ENCODE data around the gene SCN1A. TPM values are rescaled to one million over a fixed set of nuclear protein-coding genes. Genes with fewer than 3 reads are reported as not detected.

The SCN1A gene
- total and polyA plus RNA-seq, 2 experiments from 2014 or later: 1.2 to 1.3 TPM

- no peaks in the 10 kb centered on the region for H3K4me1 ChIP-seq (ENCODE audit: insufficient read depth)
- no peaks in the 10 kb centered on the region for H3K79me2 ChIP-seq (replicated peaks; ENCODE audit: insufficient read depth)
- no peak overlapping the region for H2AFZ ChIP-seq
- no peaks in the 10 kb centered on the region for H3K9me2 ChIP-seq (ENCODE audit: insufficient read depth)
- Mint-ChIP-seq H3K4me1 (no peaks in the 10 kb centered on the region), H3K27ac (no peak overlapping the region), H3K36me3 (ENCODE audit: low read depth) (no peaks in the 10 kb centered on the region), H3K4me3 (no peak overlapping the region), H3K27me3 (ENCODE audit: insufficient read depth, low read depth, poor library complexity) (no peaks in the 10 kb centered on the region), H3K9me3 (no peaks in the 10 kb centered on the region)
- H4K20me1 ChIP-seq (replicated peaks; ENCODE audit: insufficient read depth): no peaks in the 10 kb centered on the region
- DNase-seq (ENCODE audit: low spot score) (peak; percentile 42), ATAC-seq (no peak)
- no peak overlapping the region for H3K27ac ChIP-seq (ENCODE audit: low read depth)
- H3K27me3 ChIP-seq (ENCODE audit: insufficient read depth): no peaks in the 10 kb centered on the region
- no peaks in the 10 kb centered on the region for H3F3A ChIP-seq (replicated peaks; ENCODE audit: low read depth)
- no peak overlapping the region for H3K4me2 ChIP-seq
- no peaks in the 10 kb centered on the region for H3K36me3 ChIP-seq (ENCODE audit: insufficient read depth)
- H3K4me3 ChIP-seq: no peak overlapping the region
- TF ChIP-seq JUNB (IDR thresholded peaks at IDR 0.05; ENCODE audit: unreplicated experiment) (no peak), CTCF (conservative IDR thresholded peaks at IDR 0.05; ENCODE audit: low read depth in 2 of 2) (peak in 1 of 2 experiments; percentile 79; a peak in 3 of 4 replicates)
Measured at GRCh38 chr2:166057370-166058164, 70.3 kb downstream of the SCN1A start.

GRCh38 chr2:166044853-166045483, 82.9 kb downstream of the SCN1A start:
- H3K4me1 Mint-ChIP-seq: peaks cover 10% of the 10 kb centered on the region
- peak; percentile 53; the same call in 2 of the 3 replicates for ATAC-seq
- H3K4me3 ChIP-seq: no peak overlapping the region
- no peak for TF ChIP-seq ZNF462 (CRISPR knock-in tag; IDR thresholded peaks at IDR 0.05)
- no peak for TF ChIP-seq POLR2AphosphoS5 (IDR thresholded peaks at IDR 0.05; ENCODE audit: low read depth)
- TF ChIP-seq ZNF331 (CRISPR knock-in tag; IDR thresholded peaks at IDR 0.05; ENCODE audit: low read depth): no peak
- no peak for TF ChIP-seq NANOG (IDR thresholded peaks at IDR 0.05; ENCODE audit: borderline replicate concordance)
- no peak for TF ChIP-seq CREB1 (CRISPR knock-in tag; IDR thresholded peaks at IDR 0.05; ENCODE audit: low read depth)
- TF ChIP-seq REST (IDR thresholded peaks at IDR 0.05; ENCODE audit: unreplicated experiment): no peak
- TF ChIP-seq ZNF114 (CRISPR knock-in tag; IDR thresholded peaks at IDR 0.05): no peak

More at GRCh38 chr2:166044853-166045483, 82.9 kb downstream of the SCN1A start:
- DNase-seq (ENCODE audit: low spot score): peak; percentile 9
- Histone ChIP-seq H3K4me1 (ENCODE audit: insufficient read depth) (peaks cover 11% of the 10 kb centered on the region; the same call in 1 of the 2 replicates), H3K9me2 (ENCODE audit: insufficient read depth) (no peaks in the 10 kb centered on the region), H2AFZ (no peak overlapping the region; the same call in 1 of the 2 replicates), H3K27ac (ENCODE audit: low read depth) (no peak overlapping the region), H4K20me1 (replicated peaks; ENCODE audit: insufficient read depth) (no peaks in the 10 kb centered on the region), H3K4me2 (no peak overlapping the region), H3K36me3 (ENCODE audit: insufficient read depth) (no peaks in the 10 kb centered on the region), H3K27me3 (ENCODE audit: insufficient read depth) (no peaks in the 10 kb centered on the region), H3F3A (replicated peaks; ENCODE audit: low read depth) (no peaks in the 10 kb centered on the region), H3K79me2 (replicated peaks; ENCODE audit: insufficient read depth) (no peaks in the 10 kb centered on the region)
- Mint-ChIP-seq H3K4me3 (no peak overlapping the region), H3K27me3 (ENCODE audit: insufficient read depth, low read depth, poor library complexity) (no peaks in the 10 kb centered on the region), H3K36me3 (ENCODE audit: low read depth) (no peaks in the 10 kb centered on the region), H3K27ac (no peak overlapping the region), H3K9me3 (no peaks in the 10 kb centered on the region)

Data from GM23338 (cell line).